ENCODE measurements around the gene COX8A. TPM values are rescaled to one million over a fixed set of nuclear protein-coding genes. Genes with fewer than 3 reads are reported as not detected.

Gene COX8A
- total RNA-seq, 1 experiment from 2014 or later, result 587 TPM

DNA sequence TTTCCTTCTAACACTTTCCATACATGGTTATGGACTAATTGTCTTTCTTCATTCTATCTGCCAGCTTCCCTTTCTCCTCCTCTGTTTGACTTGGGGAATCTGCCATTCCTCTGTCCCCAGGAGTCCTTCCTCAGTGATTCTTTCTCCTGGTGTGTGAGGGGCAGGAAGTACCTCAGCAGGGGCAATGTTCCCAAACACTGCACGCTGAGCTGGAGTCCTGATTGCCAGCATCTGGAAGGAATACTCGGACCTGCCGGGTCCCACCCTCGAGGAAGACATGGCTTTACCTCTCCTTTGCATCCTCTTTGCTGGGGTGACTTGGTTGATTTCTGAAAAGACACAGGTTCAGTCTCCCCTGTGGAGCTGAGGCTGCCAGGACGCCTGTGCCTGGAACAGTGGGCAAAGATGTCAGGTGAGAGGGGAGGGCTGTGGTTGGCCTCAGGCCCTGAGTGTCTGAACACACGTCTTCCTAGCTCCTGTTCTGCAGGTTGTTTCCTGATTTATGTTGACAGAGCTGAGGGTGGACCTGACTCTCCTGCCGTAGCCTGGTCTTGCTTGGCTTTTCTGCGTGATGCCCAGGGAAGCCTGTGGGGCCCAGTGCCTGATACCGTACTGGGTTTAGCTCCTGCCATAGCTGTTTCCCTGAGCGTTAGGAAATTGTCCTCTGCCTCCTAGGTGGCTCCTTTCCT is 4.3 kb downstream of the COX8A start:
- ChIA-PET CTCF (interaction anchor here (0.5 to 2.0 kb wide), 14 partner anchors 20 to 270 kb away, joined by 3 to 11 read pairs (median 4); partner anchors contain the start of genes MARK2 and RCOR2), POLR2A (interaction anchor here (0.7 to 1.1 kb wide), 3 partner anchors 12 to 61 kb away, joined by 3 to 5 read pairs (median 4); no protein-coding TSS in a partner anchor)
- no peaks in the 10 kb centered on the region for H3K9me3 Mint-ChIP-seq
- H3K36me3 Mint-ChIP-seq, result peaks cover 7% of the 10 kb centered on the region
- peak overlapping the region; percentile 92 for H3K27ac Mint-ChIP-seq
- ATAC-seq, result peak; percentile 17
- H3K27me3 Mint-ChIP-seq (ENCODE audit: low read depth), result peaks cover 4% of the 10 kb centered on the region; the same call in 1 of the 2 replicates
- no peak for DNase-seq (ENCODE audit: low spot score)
- peaks cover 37% of the 10 kb centered on the region for H3K4me1 Mint-ChIP-seq
- peak overlapping the region; percentile 36 for H3K4me3 Mint-ChIP-seq
- TF ChIP-seq, protein P1, sequence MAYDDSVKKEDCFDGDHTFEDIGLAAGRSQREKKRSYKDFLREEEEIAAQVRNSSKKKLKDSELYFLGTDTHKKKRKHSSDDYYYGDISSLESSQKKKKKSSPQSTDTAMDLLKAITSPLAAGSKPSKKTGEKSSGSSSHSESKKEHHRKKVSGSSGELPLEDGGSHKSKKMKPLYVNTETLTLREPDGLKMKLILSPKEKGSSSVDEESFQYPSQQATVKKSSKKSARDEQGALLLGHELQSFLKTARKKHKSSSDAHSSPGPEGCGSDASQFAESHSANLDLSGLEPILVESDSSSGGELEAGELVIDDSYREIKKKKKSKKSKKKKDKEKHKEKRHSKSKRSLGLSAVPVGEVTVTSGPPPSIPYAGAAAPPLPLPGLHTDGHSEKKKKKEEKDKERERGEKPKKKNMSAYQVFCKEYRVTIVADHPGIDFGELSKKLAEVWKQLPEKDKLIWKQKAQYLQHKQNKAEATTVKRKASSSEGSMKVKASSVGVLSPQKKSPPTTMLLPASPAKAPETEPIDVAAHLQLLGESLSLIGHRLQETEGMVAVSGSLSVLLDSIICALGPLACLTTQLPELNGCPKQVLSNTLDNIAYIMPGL (CRISPR knock-in tag; IDR thresholded peaks at IDR 0.05), result no peak
- TF ChIP-seq TEAD1 (CRISPR knock-in tag; IDR thresholded peaks at IDR 0.05) (peak; percentile 85; the same call in 1 of the 2 replicates), ZNF423 (CRISPR knock-in tag; IDR thresholded peaks at IDR 0.05) (peak; percentile 94), ETV6 (CRISPR knock-in tag; IDR thresholded peaks at IDR 0.05) (peak; percentile 91)
- TF ChIP-seq, protein P2, sequence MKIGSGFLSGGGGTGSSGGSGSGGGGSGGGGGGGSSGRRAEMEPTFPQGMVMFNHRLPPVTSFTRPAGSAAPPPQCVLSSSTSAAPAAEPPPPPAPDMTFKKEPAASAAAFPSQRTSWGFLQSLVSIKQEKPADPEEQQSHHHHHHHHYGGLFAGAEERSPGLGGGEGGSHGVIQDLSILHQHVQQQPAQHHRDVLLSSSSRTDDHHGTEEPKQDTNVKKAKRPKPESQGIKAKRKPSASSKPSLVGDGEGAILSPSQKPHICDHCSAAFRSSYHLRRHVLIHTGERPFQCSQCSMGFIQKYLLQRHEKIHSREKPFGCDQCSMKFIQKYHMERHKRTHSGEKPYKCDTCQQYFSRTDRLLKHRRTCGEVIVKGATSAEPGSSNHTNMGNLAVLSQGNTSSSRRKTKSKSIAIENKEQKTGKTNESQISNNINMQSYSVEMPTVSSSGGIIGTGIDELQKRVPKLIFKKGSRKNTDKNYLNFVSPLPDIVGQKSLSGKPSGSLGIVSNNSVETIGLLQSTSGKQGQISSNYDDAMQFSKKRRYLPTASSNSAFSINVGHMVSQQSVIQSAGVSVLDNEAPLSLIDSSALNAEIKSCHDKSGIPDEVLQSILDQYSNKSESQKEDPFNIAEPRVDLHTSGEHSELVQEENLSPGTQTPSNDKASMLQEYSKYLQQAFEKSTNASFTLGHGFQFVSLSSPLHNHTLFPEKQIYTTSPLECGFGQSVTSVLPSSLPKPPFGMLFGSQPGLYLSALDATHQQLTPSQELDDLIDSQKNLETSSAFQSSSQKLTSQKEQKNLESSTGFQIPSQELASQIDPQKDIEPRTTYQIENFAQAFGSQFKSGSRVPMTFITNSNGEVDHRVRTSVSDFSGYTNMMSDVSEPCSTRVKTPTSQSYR (CRISPR knock-in tag; IDR thresholded peaks at IDR 0.05), result no peak; the same call in 1 of the 2 replicates
- TF ChIP-seq, protein P3, sequence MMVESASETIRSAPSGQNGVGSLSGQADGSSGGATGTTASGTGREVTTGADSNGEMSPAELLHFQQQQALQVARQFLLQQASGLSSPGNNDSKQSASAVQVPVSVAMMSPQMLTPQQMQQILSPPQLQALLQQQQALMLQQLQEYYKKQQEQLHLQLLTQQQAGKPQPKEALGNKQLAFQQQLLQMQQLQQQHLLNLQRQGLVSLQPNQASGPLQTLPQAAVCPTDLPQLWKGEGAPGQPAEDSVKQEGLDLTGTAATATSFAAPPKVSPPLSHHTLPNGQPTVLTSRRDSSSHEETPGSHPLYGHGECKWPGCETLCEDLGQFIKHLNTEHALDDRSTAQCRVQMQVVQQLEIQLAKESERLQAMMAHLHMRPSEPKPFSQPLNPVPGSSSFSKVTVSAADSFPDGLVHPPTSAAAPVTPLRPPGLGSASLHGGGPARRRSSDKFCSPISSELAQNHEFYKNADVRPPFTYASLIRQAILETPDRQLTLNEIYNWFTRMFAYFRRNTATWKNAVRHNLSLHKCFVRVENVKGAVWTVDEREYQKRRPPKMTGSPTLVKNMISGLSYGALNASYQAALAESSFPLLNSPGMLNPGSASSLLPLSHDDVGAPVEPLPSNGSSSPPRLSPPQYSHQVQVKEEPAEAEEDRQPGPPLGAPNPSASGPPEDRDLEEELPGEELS (CRISPR knock-in tag; IDR thresholded peaks at IDR 0.05), result 0 out of 2 replicates have a peak, but pooled peaks have one; percentile 24

DNA sequence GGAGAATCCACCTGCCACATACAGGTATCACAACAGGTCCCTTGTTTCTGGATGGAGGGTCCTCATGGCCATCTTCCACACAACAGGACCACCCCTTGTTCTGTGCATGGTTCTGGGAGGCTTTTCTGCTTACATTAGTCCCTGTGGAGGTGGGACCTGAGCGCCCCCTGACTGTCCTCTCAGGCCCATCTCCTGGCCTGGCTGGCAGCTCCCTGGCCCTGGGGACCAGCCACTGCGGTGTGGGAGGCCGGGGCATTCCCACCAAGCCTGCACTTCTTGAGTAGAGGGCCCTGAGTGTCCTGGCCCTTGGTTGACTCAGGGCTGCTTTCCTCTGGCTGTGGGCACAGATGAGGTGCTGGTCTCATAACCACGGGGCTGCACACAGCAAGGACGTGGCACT is 5.0 kb downstream of the COX8A start:
- Mint-ChIP-seq H3K4me1 (peaks cover 37% of the 10 kb centered on the region), H3K27ac (no peak overlapping the region), H3K27me3 (ENCODE audit: low read depth) (no peaks in the 10 kb centered on the region; the same call in 1 of the 2 replicates), H3K4me3 (no peak overlapping the region), H3K36me3 (peaks cover 7% of the 10 kb centered on the region), H3K9me3 (no peaks in the 10 kb centered on the region)
- CTCF ChIA-PET, result interaction anchor here (0.9 to 2.0 kb wide), 11 partner anchors 21 to 214 kb away, joined by 3 to 11 read pairs (median 5); partner anchors contain the start of genes MARK2 and RCOR2
- POLR2A ChIA-PET, result interaction anchor here (1.1 kb wide), 1 partner anchor 11 kb away, joined by 5 read pairs; no protein-coding TSS in a partner anchor
- 0 out of 2 replicates have a peak, but pooled peaks have one; percentile 7 for ATAC-seq
- TF ChIP-seq, protein P4, sequence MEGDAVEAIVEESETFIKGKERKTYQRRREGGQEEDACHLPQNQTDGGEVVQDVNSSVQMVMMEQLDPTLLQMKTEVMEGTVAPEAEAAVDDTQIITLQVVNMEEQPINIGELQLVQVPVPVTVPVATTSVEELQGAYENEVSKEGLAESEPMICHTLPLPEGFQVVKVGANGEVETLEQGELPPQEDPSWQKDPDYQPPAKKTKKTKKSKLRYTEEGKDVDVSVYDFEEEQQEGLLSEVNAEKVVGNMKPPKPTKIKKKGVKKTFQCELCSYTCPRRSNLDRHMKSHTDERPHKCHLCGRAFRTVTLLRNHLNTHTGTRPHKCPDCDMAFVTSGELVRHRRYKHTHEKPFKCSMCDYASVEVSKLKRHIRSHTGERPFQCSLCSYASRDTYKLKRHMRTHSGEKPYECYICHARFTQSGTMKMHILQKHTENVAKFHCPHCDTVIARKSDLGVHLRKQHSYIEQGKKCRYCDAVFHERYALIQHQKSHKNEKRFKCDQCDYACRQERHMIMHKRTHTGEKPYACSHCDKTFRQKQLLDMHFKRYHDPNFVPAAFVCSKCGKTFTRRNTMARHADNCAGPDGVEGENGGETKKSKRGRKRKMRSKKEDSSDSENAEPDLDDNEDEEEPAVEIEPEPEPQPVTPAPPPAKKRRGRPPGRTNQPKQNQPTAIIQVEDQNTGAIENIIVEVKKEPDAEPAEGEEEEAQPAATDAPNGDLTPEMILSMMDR (IDR thresholded peaks at IDR 0.05), result no peak
- 0 out of 2 replicates have a peak, but pooled peaks have one; percentile 7 for TF ChIP-seq CREM (CRISPR knock-in tag; IDR thresholded peaks at IDR 0.05)
- DNase-seq (ENCODE audit: low spot score), result no peak

DNA sequence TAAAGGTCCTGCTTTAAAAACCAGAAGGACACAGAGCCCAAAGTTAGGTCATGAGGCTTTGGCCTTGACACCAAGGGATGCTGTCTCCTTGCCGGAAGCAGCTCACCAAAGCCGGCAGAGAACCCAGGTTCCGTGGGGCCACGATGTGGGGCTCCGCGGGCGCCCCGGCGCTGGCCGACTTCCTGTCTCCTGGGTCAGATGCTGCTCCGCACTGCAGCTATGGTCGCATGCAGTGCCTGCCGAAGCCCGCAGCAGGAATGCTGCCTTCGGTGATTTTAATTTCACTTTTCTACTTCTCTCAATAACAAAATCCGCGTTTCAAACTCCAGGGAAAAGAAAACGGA is 11.4 kb downstream of the COX8A start:
- TF ChIP-seq, protein P5, sequence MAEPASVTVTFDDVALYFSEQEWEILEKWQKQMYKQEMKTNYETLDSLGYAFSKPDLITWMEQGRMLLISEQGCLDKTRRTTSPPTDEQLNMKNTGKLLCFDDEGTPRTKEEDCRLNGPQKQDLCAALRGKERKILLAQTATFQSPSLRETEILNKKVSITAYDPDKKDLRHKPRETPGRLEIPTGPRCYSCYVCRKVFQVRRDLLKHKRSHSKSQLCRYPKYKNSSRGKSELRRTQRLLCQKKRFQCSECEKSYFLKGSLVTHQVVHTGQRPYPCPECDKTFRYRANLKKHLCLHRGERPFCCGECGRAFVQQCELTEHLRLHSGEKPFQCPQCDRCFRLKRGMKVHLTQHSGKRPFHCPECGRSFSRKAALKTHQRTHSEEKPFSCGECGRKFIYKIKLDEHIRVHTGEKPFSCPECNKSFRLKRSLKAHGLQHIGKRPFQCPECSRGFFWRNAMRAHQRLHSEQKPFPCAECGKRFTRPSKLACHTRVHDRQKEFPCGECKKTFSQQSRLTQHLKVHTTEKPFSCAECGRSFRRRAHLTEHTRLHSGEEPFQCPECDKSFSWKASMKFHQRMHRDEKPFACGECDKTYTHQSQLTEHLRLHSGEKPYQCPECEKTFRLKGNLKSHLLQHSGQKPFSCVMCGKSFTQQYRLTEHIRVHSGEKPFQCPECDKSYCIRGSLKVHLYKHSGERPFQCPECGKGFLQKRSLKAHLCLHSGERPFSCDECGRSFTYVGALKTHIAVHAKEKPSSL (CRISPR knock-in tag; conservative IDR thresholded peaks at IDR 0.05), result no peak
- TF ChIP-seq MYBL2 (CRISPR knock-in tag; IDR thresholded peaks at IDR 0.05), result 0 out of 2 replicates have a peak, but pooled peaks have one; percentile 60
- H3K4me1 Mint-ChIP-seq, result peaks cover 21% of the 10 kb centered on the region
- peak overlapping the region; percentile 95 for H3K27ac Mint-ChIP-seq
- peaks cover 16% of the 10 kb centered on the region for H3K36me3 Mint-ChIP-seq
- peak; percentile 53 for DNase-seq (ENCODE audit: low spot score)
- no peaks in the 10 kb centered on the region; the same call in 1 of the 2 replicates for H3K27me3 Mint-ChIP-seq (ENCODE audit: low read depth)
- H3K4me3 Mint-ChIP-seq, result peak overlapping the region; percentile 94
- CTCF ChIA-PET, result interaction anchor here (0.9 kb wide), 1 partner anchor 14 kb away, joined by 3 read pairs; no protein-coding TSS in a partner anchor
- no peaks in the 10 kb centered on the region for H3K9me3 Mint-ChIP-seq
- peak; percentile 21 for ATAC-seq
- POLR2A ChIA-PET, result interaction anchor here (1.0 kb wide), 1 partner anchor 68 kb away, joined by 3 read pairs; the partner anchor contains the start of gene RCOR2
